Fibroblast of skin of right quadriceps (primary cell): Measurements from ENCODE around the gene RAD51B.
A peak's percentile ranks its signal among the peaks of the same experiment; 100 is the strongest.
"Not testable (repeated sequence)": the region's sequence is repeated elsewhere in the genome, so short reads cannot be mapped to it uniquely, and the experiment has no call there.

Experiments
- DNase-seq: peaks from one replicate; pipeline ENCODE4 v3.0.0-alpha.2; 2013

The RAD51B gene

DNA sequence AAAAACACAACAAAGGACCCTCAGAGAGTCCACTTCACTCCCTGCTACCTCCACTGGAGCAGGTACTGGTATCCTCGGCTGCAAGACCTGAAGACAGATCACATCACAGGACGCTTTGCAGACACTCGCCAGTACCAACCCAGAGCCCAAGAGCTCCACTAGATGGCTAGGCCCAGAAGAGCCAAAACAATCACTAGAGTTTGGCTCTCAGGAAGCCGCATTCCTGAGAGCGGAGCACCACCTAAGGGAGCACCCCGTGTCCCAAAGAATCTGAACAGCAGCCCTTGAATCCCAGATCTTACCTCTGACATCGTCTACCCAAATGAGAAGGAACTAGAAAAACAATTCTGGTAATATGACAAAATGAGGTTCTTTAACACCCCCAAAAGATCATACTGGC is 399.8 kb downstream of the RAD51B start:
- no peak for DNase-seq

DNA sequence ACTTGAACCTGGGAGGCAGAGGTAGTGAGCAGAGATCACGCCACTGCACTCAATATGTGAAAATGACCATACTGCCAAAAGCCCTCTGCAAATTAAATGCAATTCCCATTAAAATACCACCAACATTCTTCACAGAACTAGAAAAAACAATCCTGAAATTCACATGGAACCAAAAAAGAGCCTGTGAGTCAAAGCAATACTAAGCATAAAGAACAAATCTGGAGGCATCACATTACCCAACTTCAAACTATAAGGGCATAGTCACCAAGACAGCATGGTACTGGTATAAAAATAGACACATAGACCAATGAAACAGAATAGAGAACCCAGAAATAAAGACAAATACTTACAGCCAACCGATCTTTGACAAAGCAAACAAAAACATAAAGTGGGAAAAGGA is 401.5 kb downstream of the RAD51B start:
- DNase-seq = not testable (repeated sequence)

DNA sequence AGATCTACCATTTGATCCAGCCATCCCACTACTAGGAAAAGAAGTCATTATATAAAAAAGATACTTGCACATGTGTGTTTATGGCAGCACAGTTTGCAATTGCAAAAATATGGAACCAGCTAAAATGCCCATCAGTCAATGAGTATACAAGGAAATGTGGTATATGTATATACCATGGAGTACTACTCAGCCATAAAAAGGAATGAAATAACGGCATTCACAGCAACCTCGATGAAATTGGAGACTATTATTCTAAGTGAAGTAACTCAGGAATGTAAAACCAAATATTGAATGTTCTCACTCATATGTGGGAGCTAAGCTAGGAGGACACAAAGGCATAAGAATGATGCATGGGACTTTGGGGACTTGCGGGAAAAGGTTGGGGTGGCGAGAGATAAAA is 402.6 kb downstream of the RAD51B start:
- DNase-seq = no peak

DNA sequence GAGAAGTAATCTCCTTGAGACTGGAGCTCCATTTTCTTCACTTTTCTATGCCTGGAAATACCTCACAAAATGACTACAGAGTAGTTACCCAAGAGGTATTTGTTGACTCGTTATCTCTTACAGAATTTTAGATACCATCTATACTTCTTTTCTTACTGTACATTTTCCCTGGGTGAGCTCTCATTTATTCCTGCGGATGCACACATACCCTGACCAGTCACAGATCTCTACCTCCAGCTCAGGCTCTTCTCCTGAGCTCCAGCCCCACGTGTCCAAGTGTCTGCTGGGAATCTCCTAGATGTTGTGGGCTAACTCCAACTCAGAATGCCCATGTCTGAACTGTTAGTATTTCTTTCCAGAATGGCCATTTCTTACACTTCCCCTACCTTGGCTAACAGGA is 403.1 kb downstream of the RAD51B start:
- DNase-seq = no peak

DNA sequence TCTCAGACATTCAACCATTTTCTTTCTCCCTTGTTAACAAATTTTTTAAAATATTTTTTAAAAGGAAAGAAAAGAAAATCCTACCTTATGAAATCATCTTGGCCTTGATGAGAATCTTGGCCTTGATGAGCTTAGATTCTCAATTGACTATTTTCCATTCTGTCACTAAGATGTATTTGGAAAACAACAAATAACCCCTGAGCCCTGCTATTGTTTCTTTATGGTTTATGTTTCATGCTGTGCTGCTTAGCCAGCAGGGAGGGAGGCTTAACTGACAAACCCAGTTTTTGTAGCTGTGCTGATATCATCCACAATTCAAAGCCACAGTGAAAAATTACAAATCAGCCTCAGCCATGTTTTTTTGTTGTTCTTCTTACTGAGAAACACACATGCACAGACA is 404.1 kb downstream of the RAD51B start:
- no peak for DNase-seq

DNA sequence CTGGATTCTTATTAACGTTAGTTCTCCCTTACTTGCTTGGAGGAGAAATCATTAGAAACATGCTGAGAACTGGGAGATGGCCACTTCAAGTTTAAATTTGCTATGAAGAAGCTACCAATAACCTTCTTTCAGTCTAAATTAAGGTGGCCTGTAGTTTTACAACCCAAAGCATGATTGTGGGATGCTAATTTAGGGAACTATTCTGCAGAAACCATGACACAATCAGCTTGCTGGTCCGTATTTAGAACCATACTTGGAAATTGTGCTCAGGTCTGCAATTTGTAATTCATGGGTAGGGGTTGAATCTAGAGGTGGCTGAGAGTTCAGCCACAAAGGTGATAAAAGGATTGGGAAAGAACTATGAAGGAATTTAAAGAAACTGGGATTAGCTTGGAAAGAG is 405.7 kb downstream of the RAD51B start:
- DNase-seq = no peak

DNA sequence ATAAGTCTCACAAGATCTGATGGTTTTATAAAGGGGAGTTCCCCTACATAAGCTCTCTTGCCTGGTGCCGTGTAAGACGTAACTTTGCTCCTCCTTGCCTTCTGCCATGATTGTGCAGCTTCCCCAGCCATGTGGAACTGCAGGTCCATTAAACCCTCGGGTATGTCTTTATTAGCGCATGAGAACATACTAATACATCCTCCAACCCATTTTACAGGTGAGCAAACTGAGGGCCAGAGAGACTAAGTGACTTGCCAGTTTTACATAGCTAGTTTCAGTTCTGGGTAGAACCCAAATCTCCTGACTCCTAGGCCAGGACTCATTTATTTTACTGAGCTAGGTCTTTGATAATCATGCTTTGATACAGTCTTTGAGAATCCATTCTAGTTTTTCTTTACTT is 406.9 kb downstream of the RAD51B start:
- DNase-seq = no peak

DNA sequence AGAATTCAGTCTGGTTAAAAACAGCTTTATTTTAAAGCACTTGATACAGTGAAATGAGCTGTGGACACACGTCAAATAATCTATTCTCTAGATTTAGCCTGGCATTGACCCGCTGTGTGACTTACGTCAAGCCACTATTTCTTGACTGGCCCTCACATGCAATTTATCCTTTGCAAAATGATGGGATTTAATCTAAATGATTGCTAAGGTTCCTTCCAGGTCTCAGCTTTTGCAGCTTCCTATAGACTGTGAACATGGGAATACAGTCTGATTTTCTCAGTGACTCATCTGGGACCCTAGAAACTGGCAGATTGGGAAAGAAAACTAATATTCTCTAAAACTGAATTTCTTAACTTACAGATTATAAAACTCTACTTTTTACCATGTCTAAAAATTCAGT is 409.1 kb downstream of the RAD51B start:
- DNase-seq = no peak

DNA sequence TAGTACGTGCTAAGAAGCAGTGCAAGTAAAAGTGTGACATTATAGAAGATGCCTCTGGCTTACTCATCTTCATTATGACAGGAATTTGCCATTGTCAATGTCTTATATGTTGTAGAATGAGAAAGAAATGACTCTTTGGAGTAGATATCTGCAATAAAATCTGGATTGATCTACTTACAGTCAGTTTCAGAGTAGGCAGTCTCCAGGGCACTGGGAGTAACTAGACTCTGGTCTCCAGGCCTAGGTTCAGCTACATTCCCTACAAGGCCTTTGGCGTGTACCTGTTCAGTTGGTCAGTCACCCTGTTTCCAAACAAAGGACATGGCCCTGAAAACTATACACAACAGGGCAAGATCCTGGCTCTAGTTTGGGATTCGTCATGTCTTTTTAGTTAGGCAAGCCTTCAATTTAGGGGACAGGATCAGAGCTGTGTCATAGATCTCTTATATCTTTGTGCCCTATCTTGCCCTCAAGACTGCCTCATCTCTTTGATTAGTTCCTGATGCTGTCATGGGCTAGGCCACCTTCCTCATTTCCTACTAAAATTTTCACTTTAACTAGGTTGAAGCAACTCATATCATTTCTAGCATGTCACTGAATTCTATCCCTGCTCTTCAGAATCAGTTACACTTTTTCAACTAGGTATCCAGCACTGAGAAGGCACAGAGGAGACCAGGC is 410.0 kb downstream of the RAD51B start:
- no peak for DNase-seq

DNA sequence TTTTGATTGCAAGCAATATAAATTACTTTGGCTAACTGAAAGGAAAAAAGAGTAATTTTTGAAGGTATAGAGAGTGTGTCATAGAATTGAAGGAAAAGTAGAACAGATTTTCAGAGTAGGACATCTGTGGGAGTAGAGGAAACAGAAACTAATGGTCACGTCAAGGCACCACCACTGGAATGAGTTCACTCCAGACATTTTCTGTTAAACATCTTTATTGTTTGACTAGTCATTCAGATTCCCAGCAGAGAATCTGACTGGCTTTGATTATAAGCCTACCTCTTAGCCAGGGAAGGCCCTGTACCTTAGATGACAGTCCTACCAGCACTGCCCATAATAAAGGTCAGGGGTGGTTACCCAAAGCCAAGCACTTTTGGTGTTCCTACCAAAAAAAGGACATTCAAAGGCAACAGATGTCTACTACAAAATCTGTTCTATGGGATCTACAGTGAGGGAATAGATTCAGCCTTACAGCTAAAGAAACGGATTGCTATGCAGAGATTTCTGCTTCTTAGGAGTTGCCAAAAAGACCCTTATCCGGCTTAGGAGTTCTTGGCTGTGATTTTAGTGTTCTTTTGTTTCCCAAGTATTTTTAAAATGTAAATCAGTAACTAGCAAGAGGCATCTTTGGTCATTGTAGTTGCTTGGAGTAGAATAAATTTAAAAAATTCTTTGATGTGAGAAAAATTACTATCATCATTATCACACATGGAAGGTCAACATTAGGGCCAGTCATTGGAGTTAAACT is 410.8 kb downstream of the RAD51B start:
- no peak for DNase-seq

DNA sequence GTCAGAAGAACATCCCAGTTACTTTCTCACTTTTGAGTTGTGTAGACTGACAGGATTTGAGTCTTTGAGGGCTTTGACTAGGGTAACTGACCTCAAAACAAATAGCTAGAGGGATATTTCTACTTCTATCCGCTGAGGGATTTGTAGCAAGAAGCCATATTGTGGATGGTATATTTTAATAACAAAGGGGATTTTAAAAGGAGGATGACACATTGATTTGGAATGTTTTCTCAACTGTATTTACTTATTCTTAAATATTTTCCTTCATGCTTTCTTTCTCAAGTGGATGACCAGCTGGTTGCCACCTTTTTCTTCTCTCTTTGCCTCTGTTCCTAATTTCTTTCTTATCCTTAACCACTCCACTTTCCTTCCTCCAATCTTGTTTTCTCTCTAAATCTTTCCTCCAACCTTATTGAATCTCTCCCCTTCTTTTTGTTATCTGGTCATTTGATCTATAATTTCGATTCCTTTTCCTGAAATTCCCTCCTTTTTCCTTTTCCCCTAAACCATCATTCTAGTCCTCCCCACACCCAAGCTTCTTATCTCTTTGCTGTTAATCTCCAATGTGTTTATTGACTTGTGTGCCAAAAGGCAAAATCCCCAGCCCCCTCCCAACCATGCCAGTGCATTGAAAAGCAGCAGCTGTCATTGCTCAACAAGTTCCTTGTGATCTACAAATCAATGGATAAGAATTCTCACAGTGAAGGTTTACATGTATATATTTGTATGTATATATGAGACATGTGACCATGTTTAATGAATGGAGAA is 411.6 kb downstream of the RAD51B start:
- peak; percentile 66 for DNase-seq

DNA sequence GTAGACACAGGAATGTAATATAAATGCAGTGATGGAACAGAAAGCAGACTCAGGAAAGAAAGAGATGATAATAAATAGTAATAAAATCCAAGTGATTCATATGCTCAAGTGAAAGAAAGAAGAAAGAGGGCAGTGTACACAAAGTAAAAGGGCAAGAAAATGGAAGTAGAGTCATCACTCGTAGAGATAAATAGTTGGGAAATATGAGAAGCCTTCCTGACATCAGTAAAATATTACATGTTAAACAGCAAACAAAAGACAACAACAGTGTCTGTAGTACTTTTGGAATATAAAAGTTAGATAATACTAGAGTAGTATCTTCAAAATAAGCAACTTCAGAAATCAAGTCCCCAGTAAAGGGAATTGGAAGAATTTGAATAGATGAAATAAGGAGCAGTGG is 412.3 kb downstream of the RAD51B start:
- no peak for DNase-seq

DNA sequence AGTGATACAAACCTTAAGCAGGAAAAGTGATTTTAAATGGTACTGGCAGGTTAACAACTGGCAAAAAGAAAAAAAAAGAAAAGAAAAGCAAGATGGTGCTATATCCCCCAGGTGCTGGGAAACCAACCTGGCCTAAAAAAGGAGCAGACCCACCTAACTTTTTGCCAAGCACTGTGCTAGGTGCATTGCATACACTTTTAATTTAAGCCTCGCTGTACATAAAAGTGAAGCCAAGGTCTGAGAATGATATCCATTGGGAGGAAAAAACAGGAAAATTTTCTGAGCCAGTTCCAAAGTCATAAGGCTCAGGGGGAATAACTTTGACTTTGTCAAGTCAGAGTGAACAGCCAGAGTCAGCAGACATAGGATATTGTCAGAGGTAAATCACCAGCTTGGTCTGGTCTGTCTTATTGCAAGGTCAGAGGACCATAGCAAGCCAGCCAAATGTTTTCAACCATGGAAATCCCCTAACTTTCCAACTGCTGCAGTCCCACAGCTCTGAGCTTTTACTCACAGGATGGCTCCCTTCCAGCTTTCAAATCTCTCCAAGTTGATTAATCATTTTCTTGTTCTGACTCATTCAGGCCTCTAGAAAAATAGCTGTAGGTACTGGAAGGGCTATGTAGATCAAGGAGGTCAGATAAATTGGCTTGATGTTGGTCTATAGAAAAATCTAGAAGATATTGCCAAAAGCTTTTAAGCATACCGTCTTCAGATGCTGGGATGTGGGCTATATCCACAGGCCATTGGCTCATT is 412.9 kb downstream of the RAD51B start:
- peak; percentile 99 for DNase-seq

DNA sequence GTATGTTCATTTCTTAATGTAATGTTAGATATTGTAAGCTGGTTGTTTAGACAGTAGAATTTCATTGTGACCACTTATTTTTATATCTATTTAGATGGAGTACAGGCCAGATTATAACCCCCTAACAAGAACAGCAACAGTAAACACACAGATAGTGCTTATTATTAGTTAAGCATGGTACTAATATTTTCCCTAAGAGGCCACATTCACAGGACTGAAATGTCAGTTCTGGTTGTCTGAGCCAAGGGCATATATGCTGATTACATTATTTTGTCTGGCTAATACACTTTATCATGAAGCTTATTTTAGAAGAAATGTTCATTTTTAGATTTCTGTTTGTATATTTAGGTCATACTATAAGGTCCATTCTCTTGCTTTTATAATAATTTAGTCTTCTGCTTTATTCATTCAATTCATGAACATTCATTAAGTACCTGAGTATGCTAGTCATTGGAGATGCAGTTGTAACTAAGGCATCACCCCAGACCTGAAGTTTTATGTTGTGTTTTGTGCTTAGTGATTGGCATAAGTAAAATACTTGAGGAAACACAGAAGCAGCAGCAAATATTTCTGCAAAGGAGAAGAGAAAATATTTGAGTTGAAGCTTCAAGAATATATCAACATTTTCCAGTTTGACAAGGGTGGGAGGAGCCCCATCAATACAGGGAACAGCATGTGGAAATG is 413.7 kb downstream of the RAD51B start:
- no peak for DNase-seq

DNA sequence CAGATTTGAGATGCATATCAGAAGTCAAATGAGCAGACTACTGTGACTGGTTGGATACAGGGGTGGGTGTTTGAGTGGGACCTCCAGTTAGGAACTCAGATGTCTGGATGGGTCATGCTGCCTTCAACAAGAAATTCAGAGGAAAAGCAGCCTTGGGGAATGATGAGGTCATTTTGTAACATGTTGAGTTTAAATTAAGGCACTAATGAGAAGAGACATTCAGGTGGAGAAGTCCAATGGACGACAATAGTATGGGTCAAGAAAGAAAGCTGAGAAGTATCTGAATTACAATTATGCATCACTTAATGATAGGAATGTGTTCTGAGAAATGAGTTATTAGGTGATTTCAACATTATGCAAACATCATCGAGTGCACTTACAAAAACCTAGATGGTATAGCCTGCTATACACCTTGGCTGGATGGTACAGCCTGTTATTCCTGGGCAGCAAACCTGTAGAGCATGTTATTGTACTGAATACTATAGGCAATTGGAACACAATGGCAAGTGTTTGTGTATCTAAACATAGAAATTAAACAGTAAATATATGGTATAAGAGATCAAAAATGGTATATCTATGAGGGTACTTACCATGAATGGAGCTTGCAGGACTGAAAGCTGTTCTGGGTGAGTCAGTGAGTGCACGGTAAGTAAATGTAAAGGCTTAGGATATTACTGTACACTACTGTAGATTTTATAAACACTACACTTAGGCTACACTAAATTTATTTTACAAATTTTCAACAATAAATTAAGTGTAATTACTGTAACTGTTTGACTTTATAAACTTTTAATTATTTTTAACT is 414.7 kb downstream of the RAD51B start:
- no peak for DNase-seq

DNA sequence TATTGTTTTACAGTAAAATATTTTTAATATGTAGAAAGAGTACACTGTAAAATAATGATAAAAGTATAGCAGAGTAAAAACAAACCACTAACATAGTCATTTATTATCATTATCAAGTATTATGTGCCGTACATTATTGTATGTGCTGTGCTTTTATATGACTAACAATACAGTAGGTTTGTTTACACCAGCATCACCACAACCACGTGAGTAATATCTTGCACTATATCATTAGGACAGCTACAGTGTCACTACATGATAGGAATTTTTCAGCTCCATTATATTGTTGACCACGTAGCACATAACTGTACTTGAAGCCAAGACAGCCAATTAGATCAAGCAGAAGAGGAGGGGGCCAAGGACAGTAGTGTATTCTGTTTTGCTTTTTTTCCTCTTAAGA is 415.4 kb downstream of the RAD51B start:
- DNase-seq = peak; percentile 83

DNA sequence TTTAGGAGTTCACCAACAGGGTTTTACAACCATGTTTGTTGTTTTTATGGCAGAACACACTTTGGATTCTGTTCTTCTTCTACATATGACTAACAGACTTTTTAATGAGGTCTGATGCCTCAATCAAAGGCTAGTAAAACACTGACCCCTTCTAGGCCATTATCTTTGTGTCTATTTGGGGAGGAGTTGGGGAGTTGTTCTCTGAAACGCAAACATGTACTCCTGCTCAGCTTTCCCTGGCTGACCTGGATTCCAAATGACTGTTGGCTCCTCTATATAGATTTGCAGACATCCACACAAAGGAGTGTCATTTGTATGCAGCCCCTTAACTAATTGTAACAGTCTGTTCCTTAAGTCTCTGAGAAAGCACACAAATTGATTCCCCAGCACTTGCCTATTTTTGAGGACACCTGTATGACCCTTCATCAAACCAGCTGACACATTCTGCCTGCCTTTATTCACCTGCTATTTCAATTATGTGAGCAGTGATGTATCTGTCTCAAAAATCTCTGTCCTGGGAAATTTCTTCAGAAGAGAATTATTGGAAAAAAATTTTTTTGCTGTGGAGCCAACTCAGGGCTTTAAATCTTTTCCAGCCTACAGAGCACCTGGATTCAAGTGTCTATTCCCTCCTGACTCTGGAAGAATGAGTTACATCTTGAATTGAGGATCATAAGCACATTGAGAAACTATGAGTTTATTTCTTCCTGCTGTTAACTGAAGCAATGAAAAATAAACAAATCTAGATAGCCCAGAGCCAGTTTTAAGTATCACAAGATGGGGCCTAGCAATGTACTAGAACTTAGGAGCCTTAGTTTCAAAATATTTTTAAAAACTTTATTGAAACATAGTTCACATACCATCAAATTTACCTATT is 417.2 kb downstream of the RAD51B start:
- no peak for DNase-seq

DNA sequence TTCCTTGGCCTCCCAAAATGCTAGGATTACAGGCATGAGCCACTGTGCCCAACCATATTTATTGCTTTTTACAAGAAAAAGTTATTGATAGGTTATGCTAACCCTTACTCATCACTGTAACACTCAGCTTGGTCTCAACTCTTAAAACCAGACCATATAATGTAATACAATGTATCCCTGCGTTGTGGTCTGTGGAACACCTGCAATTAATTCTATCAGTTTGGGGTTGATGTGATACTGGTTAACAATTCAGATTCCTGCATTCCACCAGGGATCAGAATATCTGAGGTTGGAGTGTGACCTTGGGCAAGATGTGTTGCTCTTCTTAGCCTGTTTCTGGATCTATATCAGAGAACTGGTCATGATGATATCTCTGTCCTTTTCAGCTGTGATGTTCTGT is 419.0 kb downstream of the RAD51B start:
- DNase-seq = peak; percentile 37

DNA sequence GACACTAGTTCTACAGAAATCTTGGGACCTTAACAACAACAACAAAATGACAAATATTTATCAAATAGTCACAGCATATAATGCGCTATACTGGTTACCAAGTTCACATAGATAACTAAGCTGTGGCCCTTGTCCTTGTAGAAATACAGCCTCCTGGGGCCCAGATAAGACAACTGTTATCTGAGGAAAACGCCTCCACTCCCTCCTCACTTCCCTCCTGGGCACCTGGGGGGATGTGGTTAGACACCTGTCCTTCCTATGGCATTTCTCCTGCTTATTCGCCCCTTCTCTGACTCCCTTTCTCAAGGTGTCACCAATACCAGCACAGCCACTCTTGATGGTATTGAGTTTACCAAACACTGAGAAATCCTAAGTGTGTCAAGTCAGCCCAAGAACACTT is 419.4 kb downstream of the RAD51B start:
- DNase-seq = no peak

DNA sequence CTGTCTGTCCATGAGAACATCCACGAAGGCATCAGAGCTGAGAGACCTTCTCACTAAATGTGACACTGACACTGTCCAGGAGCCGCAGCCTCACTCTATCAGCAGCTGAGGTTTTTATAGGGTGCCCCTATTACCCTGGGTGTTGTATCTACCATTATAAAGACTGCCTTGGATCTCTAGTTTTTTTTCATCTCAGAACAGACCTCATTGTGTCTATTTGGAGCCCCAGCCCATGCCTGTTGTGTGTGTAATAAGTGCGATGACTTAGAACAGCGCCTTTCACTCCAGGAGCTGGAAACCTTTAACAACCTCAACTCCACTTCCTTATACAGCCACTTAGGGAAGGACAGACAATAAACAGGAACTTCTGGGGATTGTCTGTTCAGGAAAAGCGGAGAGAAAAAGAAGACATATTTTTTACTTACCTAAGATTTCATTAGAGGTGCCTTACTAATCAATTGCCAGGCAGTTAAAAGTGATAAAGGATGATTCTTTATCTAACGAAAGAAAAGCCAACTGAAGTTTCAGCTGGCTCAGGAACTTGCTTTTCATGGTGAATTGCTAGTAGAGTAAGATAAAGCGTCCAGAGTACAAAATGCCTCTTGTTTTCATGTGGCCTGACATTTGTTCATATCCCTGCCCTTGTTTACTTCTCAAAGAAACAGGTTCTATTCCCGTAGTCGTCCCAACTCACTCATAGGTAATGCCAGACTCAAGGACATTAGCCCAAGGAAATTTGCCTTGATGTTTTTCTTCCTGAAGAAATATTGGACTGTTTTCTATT is 420.6 kb downstream of the RAD51B start:
- no peak for DNase-seq
